ENCODE measurements around the gene SOBP.

SOBP gene

GRCh38 chr6:107638493-107638892 is 148.6 kb downstream of the SOBP start:
- no peak for DNase-seq (ENCODE audit: low spot score)

GRCh38 chr6:107639511-107639910 is 149.6 kb downstream of the SOBP start:
- no peak for DNase-seq (ENCODE audit: low spot score)

- no peak for DNase-seq (ENCODE audit: low spot score)
These were observed 151.2 kb downstream of the SOBP start for GRCh38 chr6:107641071-107641470.

- DNase-seq (ENCODE audit: low spot score), result no peak
These were observed 151.6 kb downstream of the SOBP start for GRCh38 chr6:107641500-107641941.

- no peak for DNase-seq (ENCODE audit: low spot score)
These were observed 152.4 kb downstream of the SOBP start for GRCh38 chr6:107642095-107642860.

- no peak for DNase-seq (ENCODE audit: low spot score)
These were observed 153.0 kb downstream of the SOBP start for GRCh38 chr6:107642861-107643328.

GRCh38 chr6:107644513-107644912 is 154.6 kb downstream of the SOBP start:
- no peak for DNase-seq (ENCODE audit: low spot score)

- DNase-seq (ENCODE audit: low spot score), result no peak
These were observed 155.8 kb downstream of the SOBP start for GRCh38 chr6:107645740-107646139.

GRCh38 chr6:107646176-107646575 is 156.3 kb downstream of the SOBP start:
- DNase-seq (ENCODE audit: low spot score), result no peak

GRCh38 chr6:107646776-107647438 is 157.0 kb downstream of the SOBP start:
- no peak for DNase-seq (ENCODE audit: low spot score)

GRCh38 chr6:107647439-107647948 is 157.6 kb downstream of the SOBP start:
- DNase-seq (ENCODE audit: low spot score), result no peak

- DNase-seq (ENCODE audit: low spot score), result no peak
These were observed 159.1 kb downstream of the SOBP start for GRCh38 chr6:107648983-107649382.

- no peak for DNase-seq (ENCODE audit: low spot score)
These were observed 162.7 kb downstream of the SOBP start for GRCh38 chr6:107652526-107653182.

GRCh38 chr6:107653183-107653580 is 163.3 kb downstream of the SOBP start:
- no peak for DNase-seq (ENCODE audit: low spot score)

GRCh38 chr6:107653861-107654394 is 164.0 kb downstream of the SOBP start:
- no peak for DNase-seq (ENCODE audit: low spot score)

GRCh38 chr6:107654764-107655163 is 164.8 kb downstream of the SOBP start:
- no peak for DNase-seq (ENCODE audit: low spot score)

- DNase-seq (ENCODE audit: low spot score), result no peak
These were observed 165.3 kb downstream of the SOBP start for GRCh38 chr6:107655245-107655644.

- no peak for DNase-seq (ENCODE audit: low spot score)
These were observed 165.9 kb downstream of the SOBP start for GRCh38 chr6:107655864-107656263.

GRCh38 chr6:107656401-107656800 is 166.5 kb downstream of the SOBP start:
- no peak for DNase-seq (ENCODE audit: low spot score)

- no peak for DNase-seq (ENCODE audit: low spot score)
These were observed 167.0 kb downstream of the SOBP start for GRCh38 chr6:107656883-107657282.

GRCh38 chr6:107657373-107657754 is 167.4 kb downstream of the SOBP start:
- DNase-seq (ENCODE audit: low spot score), result no peak

GRCh38 chr6:107657755-107658461 is 168.0 kb downstream of the SOBP start:
- DNase-seq (ENCODE audit: low spot score), result no peak

Data from RKO (cell line).